Measurements from ENCODE around the gene IAPP. TPM values are rescaled to one million over a fixed set of nuclear protein-coding genes. Genes with fewer than 3 reads are reported as not detected.

The IAPP gene
- total RNA-seq: not detected in 2 replicates

DNA sequence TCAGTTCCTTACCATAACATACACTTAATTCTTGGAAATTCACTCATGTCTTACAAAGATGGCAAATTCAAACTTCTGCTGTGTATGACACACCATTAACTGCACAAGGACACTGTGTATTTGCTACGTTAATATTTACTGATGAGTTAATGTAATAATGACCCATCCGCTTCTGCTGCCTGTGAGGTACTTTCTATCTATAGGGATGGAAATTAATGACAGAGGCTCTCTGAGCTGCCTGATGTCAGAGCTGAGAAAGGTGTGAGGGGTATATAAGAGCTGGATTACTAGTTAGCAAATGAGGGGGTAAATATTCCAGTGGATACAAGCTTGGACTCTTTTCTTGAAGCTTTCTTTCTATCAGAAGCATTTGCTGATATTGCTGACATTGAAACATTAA is at the start of gene IAPP:
TSS of gene IAPP (plus strand) at position 301 of the 400 bp plus-strand sequence. CDS start 450 bp downstream, outside the sequence.

DNA sequence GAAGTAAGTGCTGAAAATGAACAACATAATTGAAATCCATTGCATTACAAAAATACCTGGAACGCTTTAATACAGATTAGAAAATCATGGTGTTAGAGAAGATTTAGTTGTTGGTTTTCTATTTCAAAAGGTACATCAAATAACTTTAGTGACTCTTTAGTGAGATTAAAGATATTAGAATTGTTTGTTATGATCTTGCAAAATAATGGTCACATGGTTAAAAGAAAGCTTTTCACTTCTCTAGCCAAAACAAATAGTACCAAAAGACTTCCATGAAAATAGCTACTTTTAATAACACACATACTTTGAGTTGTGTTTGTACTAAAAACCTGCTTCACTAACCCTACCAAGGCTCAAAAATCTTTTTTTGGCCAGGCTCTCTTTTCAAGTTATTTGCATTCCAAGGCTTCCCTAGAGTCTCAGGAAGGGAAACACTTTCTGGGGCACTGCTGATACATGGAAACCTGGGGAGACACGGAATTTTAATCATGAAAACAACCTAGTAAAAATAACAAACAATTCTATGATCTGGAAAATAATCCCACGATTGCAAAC is 37.9 kb upstream of the IAPP start, which contains the start of gene SLCO1A2:
TSS of gene SLCO1A2 (minus strand) at position 147 of the 555 bp plus-strand sequence. CDS start 270 bp downstream, outside the sequence.

Other genes with a start within 250 kb of the IAPP start
- gene SLCO1B1, start 241.7 kb upstream of the IAPP start, total RNA-seq: not detected in 2 replicates
- gene SLCO1A2, start 38.0 kb upstream of the IAPP start, total RNA-seq: not detected in 2 replicates
- 11.2 and 15.9 TPM in 2 replicates for gene PYROXD1, start 64.8 kb downstream of the IAPP start, total RNA-seq
- gene RECQL, start 128.7 kb downstream of the IAPP start, total RNA-seq: 96.2 and 108 TPM in 2 replicates
- gene GOLT1B, start 128.9 kb downstream of the IAPP start, total RNA-seq: 48.4 and 49.3 TPM in 2 replicates
- 0.25 and 0.26 TPM in 2 replicates for gene SPX, start 153.4 kb downstream of the IAPP start, total RNA-seq
- not detected in 2 replicates for gene GYS2, start 231.9 kb downstream of the IAPP start, total RNA-seq